ENCODE data around the gene CDCP2. TPM values are rescaled to one million over a fixed set of nuclear protein-coding genes. Genes with fewer than 3 reads are reported as not detected.

CDCP2 gene
- total RNA-seq, 2 experiments from 2014 or later = not detected

GRCh38 chr1:54163051-54163450, 10.3 kb upstream of the CDCP2 start:
- Mint-ChIP-seq H3K36me3 (ENCODE audit: low read depth) (no peaks in the 10 kb centered on the region), H3K27ac (no peak overlapping the region), H3K27me3 (no peaks in the 10 kb centered on the region), H3K4me3 (no peak overlapping the region), H3K4me1 (no peaks in the 10 kb centered on the region), H3K9me3 (no peaks in the 10 kb centered on the region)
- CTCF ChIA-PET = no interaction called here
- no peak for DNase-seq
- POLR2A ChIA-PET = no interaction called here

- ChIA-PET POLR2A (no interaction called here), CTCF (interaction anchor here (0.8 kb wide), 1 partner anchor 91 kb away, joined by 3 read pairs; no protein-coding TSS in a partner anchor)
- H3K27me3 Mint-ChIP-seq = no peaks in the 10 kb centered on the region
- H3K9me3 Mint-ChIP-seq = no peaks in the 10 kb centered on the region
- H3K4me3 Mint-ChIP-seq = no peak overlapping the region
- no peak overlapping the region for H3K27ac Mint-ChIP-seq
- H3K36me3 Mint-ChIP-seq (ENCODE audit: low read depth) = no peaks in the 10 kb centered on the region
- no peaks in the 10 kb centered on the region for H3K4me1 Mint-ChIP-seq
- no peak for DNase-seq
Measured at GRCh38 chr1:54161495-54162168, 8.8 kb upstream of the CDCP2 start.

GRCh38 chr1:54160351-54160750, 7.6 kb upstream of the CDCP2 start:
- H3K4me1 Mint-ChIP-seq = no peaks in the 10 kb centered on the region
- no peak for DNase-seq
- H3K9me3 Mint-ChIP-seq = no peaks in the 10 kb centered on the region
- ChIA-PET CTCF (interaction anchor here (0.6 to 1.0 kb wide), 2 partner anchors 115 to 267 kb away, joined by 3 to 5 read pairs; no protein-coding TSS in a partner anchor), POLR2A (no interaction called here)
- H3K36me3 Mint-ChIP-seq (ENCODE audit: low read depth) = no peaks in the 10 kb centered on the region
- no peak overlapping the region for H3K27ac Mint-ChIP-seq
- no peak overlapping the region for H3K4me3 Mint-ChIP-seq
- no peaks in the 10 kb centered on the region for H3K27me3 Mint-ChIP-seq

- CTCF ChIA-PET = interaction anchor here (0.6 to 1.0 kb wide), 2 partner anchors 116 to 267 kb away, joined by 3 to 5 read pairs; no protein-coding TSS in a partner anchor
Measured at GRCh38 chr1:54159733-54160316, 7.0 kb upstream of the CDCP2 start.

GRCh38 chr1:54158071-54158470, 5.3 kb upstream of the CDCP2 start:
- ChIA-PET POLR2A (no interaction called here), CTCF (no interaction called here)
- DNase-seq = no peak
- Mint-ChIP-seq H3K4me3 (no peak overlapping the region), H3K27me3 (no peaks in the 10 kb centered on the region), H3K27ac (no peak overlapping the region), H3K9me3 (no peaks in the 10 kb centered on the region), H3K36me3 (ENCODE audit: low read depth) (no peaks in the 10 kb centered on the region), H3K4me1 (no peaks in the 10 kb centered on the region)

More at GRCh38 chr1:54159733-54160316, 7.0 kb upstream of the CDCP2 start:
- no peak overlapping the region for H3K4me3 Mint-ChIP-seq
- no peaks in the 10 kb centered on the region for H3K27me3 Mint-ChIP-seq
- H3K36me3 Mint-ChIP-seq (ENCODE audit: low read depth) = no peaks in the 10 kb centered on the region
- POLR2A ChIA-PET = no interaction called here
- no peak overlapping the region for H3K27ac Mint-ChIP-seq
- DNase-seq = no peak
- no peaks in the 10 kb centered on the region for H3K9me3 Mint-ChIP-seq
- H3K4me1 Mint-ChIP-seq = no peaks in the 10 kb centered on the region

GRCh38 chr1:54157401-54157800, 4.6 kb upstream of the CDCP2 start:
- CTCF ChIA-PET = interaction anchor here (1.1 kb wide), 1 partner anchor 32 kb away, joined by 4 read pairs; no protein-coding TSS in a partner anchor

GRCh38 chr1:54156986-54157385, 4.2 kb upstream of the CDCP2 start:
- Mint-ChIP-seq H3K36me3 (ENCODE audit: low read depth) (no peaks in the 10 kb centered on the region), H3K27ac (no peak overlapping the region), H3K4me3 (no peak overlapping the region), H3K27me3 (no peaks in the 10 kb centered on the region), H3K4me1 (no peaks in the 10 kb centered on the region), H3K9me3 (no peaks in the 10 kb centered on the region)
- DNase-seq = no peak
- ChIA-PET CTCF (interaction anchor here (1.1 kb wide), 1 partner anchor 32 kb away, joined by 4 read pairs; no protein-coding TSS in a partner anchor), POLR2A (no interaction called here)

More at GRCh38 chr1:54157401-54157800, 4.6 kb upstream of the CDCP2 start:
- POLR2A ChIA-PET = no interaction called here
- H3K4me3 Mint-ChIP-seq = no peak overlapping the region
- H3K4me1 Mint-ChIP-seq = no peaks in the 10 kb centered on the region
- H3K27ac Mint-ChIP-seq = no peak overlapping the region
- no peaks in the 10 kb centered on the region for H3K36me3 Mint-ChIP-seq (ENCODE audit: low read depth)
- H3K27me3 Mint-ChIP-seq = no peaks in the 10 kb centered on the region
- H3K9me3 Mint-ChIP-seq = no peaks in the 10 kb centered on the region
- no peak for DNase-seq

- CTCF ChIA-PET = no interaction called here
- DNase-seq = no peak
Measured at GRCh38 chr1:54156201-54156600, 3.4 kb upstream of the CDCP2 start.

GRCh38 chr1:54153535-54154439, 987 bp upstream of the CDCP2 start:
- peaks cover 6% of the 10 kb centered on the region for H3K4me1 Mint-ChIP-seq
- H3K36me3 Mint-ChIP-seq (ENCODE audit: low read depth) = no peaks in the 10 kb centered on the region
- H3K27ac Mint-ChIP-seq = no peak overlapping the region
- DNase-seq = no peak
- H3K9me3 Mint-ChIP-seq = no peaks in the 10 kb centered on the region
- no peak overlapping the region for H3K4me3 Mint-ChIP-seq
- no peaks in the 10 kb centered on the region for H3K27me3 Mint-ChIP-seq
- ChIA-PET CTCF (interaction anchor here (0.5 kb wide), 1 partner anchor 379 kb away, joined by 3 read pairs; no protein-coding TSS in a partner anchor), POLR2A (no interaction called here)

More at GRCh38 chr1:54156201-54156600, 3.4 kb upstream of the CDCP2 start:
- no peak overlapping the region for H3K4me3 Mint-ChIP-seq
- POLR2A ChIA-PET = no interaction called here
- H3K27me3 Mint-ChIP-seq = no peaks in the 10 kb centered on the region
- H3K4me1 Mint-ChIP-seq = no peaks in the 10 kb centered on the region
- H3K9me3 Mint-ChIP-seq = no peaks in the 10 kb centered on the region
- H3K36me3 Mint-ChIP-seq (ENCODE audit: low read depth) = no peaks in the 10 kb centered on the region
- no peak overlapping the region for H3K27ac Mint-ChIP-seq

GRCh38 chr1:54151013-54151412, 1.8 kb downstream of the CDCP2 start:
- Mint-ChIP-seq H3K9me3 (no peaks in the 10 kb centered on the region), H3K27ac (no peak overlapping the region), H3K27me3 (no peaks in the 10 kb centered on the region), H3K4me1 (peaks cover 6% of the 10 kb centered on the region), H3K36me3 (ENCODE audit: low read depth) (no peaks in the 10 kb centered on the region), H3K4me3 (no peak overlapping the region)
- CTCF ChIA-PET = no interaction called here
- POLR2A ChIA-PET = no interaction called here
- DNase-seq = no peak

GRCh38 chr1:54149734-54150133, 3.1 kb downstream of the CDCP2 start:
- Mint-ChIP-seq H3K9me3 (no peaks in the 10 kb centered on the region), H3K27me3 (no peaks in the 10 kb centered on the region), H3K36me3 (ENCODE audit: low read depth) (no peaks in the 10 kb centered on the region), H3K27ac (no peak overlapping the region), H3K4me1 (peaks cover 6% of the 10 kb centered on the region), H3K4me3 (no peak overlapping the region)
- ChIA-PET CTCF (no interaction called here), POLR2A (no interaction called here)
- no peak for DNase-seq

GRCh38 chr1:54144366-54144765, 8.4 kb downstream of the CDCP2 start:
- H3K4me3 Mint-ChIP-seq = no peak overlapping the region
- CTCF ChIA-PET = interaction anchor here (1.5 kb wide), 1 partner anchor 21 kb away, joined by 4 read pairs; no protein-coding TSS in a partner anchor
- no peaks in the 10 kb centered on the region for H3K27me3 Mint-ChIP-seq
- H3K4me1 Mint-ChIP-seq = peaks cover under 1% of the 10 kb centered on the region
- DNase-seq = no peak
- H3K9me3 Mint-ChIP-seq = no peaks in the 10 kb centered on the region
- H3K36me3 Mint-ChIP-seq (ENCODE audit: low read depth) = no peaks in the 10 kb centered on the region
- POLR2A ChIA-PET = no interaction called here
- no peak overlapping the region for H3K27ac Mint-ChIP-seq

Measured in activated CD4-positive, alpha-beta T cell treated with anti-CD3 and anti-CD28 coated beads, Interleukin-2, amount 10 ng/mL, durations not matched to agents 7 days and 5 days (primary cell).